EL (cell line): Measurements from ENCODE around the gene PIF1.
A peak's percentile ranks its signal among the peaks of the same experiment; 100 is the strongest.

Experiments
- DNase-seq: peaks from one replicate; pipeline ENCODE4 v3.0.0-alpha.2; 2016

PIF1 gene

DNA sequence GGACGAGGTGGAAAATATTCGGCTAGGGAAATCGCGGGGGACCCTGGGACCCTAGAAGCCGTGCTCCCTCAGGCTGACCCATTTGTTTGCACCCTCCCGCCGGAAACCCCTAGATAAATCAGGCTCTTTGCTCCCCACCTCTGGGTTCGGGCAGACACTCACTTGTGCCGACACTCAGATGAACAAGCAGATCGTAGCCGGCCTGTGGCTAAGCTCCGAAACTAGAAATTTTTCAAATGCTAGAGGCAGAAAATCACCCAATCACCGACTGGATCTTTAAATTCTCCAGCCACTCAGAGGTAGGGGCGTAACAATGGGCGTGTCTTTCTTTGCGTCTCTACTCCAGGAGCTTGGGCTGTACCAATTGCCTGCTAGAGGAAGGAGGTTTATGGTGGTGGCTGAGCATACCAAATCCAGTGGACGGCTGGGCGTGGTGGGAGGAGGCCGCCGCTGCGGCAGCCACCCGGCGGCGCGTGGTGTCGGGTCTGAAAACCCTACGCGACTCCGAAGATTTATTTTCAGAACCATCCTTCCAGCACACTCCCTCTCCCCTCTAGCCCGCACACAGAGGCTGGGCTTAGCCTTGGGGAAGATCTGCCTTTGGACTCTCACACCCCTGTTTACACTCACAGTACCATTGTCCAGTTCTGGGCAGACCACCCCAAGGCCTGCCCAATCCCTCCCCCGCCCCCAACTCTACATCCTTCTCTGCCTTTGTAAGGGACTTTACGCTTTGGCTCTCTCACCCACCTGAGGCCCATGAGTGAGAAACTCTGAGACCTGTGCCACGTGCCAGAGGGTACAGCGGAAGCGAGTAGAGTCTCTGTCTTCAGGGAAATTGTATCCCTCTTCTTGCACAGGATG is at the start of gene PIF1:
PIF1 (minus strand) TSS at position 217 of the 864 bp plus-strand sequence. CDS start 1,312 bp downstream, outside the sequence.
- DNase-seq, result peak; percentile 99

DNA sequence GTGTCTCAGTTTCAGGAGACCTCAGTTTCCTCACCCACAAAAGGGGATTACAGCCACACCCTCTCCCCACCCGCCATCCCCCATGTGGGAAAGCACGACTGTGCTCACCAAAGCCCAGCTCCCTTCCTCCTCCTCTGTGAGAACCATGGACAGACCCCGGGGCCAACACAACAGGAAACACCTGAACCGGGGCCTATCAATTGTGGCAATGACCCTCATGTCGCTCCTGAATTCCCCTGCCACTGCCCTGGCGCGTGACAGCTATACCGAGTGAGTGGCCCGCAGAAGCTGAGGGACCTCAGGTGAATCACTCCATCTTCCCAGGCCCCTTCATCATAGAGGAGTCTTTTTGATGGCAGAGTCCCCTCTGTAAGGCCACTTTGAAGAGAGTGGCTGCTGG is 44.9 kb upstream of the PIF1 start:
- no peak for DNase-seq

DNA sequence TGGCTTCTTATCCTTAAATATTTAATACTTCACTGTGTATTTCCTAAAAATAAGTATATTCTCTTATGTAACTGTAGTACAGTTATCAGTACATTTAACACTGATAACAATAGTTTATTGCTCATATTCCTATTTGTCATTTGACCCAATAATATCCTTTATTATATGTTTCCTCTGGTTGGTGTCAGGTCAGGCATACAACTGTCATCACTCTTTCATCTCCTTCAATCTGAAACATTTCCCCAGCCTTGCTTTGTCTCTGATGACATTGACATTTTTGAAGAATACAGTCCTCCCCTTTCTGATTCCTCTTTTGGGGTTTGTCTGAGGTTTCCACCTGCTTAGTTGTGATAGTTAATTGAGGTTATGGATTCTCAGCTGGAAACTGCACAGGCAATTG is 44.1 kb upstream of the PIF1 start:
- no peak for DNase-seq

DNA sequence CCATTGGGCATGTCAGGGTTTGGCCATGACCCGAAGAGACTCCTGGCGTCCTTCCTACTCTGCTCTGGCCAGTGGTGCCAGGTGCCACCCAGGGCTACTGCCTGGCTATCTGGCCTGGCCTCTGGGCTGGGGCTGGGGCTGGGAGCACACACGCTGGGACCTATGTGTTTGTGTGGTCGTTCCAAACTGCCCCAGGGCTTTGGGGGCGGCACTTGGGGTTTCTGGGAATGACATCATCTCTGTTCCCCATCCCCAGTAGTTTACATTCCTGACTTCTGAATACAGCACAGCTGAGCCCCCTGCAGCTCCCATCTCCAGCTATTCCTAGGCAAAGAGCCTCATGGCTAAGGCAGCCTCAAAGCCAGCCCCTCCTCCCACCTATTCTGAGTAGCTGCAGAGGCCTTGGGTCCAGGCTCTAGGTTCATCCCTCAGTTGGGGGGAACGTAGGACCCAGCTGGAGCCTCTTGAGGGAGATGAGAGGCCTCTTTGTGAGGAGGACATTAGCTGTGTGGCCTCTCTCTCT is 40.6 kb upstream of the PIF1 start:
- DNase-seq, result peak; percentile 99

DNA sequence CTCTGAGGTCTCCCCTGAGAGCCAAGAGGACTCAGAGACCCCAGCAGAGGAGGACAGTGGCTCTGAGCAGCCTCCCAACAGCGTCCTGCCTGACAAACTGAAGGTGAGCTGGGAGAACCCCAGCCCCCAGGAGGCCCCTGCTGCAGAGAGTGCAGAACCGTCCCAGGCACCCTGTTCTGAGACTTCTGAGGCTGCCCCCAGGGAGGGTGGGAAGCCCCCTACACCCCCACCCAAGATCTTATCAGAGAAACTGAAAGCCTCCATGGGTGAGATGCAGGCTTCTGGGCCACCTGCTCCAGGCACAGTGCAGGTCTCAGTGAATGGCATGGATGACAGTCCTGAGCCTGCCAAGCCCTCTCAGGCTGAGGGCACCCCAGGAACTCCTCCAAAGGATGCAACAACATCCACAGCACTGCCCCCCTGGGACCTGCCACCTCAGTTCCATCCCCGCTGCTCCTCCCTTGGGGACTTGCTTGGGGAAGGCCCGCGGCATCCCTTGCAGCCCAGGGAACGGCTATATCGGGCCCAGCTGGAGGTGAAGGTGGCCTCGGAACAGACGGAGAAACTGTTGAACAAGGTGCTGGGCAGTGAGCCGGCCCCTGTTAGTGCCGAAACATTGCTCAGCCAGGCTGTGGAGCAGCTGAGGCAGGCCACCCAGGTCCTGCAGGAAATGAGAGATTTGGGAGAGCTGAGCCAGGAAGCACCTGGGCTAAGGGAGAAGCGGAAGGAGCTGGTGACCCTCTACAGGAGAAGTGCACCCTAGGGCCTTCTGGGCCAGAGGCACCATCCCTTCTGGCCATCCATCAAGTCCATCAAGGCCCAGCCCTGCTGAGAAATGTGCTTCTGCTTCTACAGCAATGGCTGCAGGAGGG is 39.9 kb upstream of the PIF1 start:
- DNase-seq, result no peak

DNA sequence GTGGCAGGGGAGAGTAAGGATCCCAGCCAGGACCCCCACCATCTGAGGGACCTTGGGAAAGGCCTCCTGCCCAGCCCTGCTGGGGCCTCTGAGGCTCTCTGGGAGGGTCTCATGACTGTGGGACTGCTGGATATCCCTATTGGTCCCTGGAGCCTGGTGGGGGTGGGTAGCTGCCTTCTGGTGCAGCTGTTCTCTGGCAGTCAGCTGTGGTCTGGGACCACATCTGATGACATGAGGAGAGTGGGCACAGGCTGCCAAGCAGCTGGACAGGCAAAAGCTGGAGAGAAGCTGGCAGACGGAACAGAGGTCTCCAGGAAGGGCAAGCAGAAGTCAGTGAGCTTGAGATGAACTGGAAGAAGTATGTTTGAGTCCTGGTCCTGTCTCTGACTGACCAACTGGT is 38.6 kb upstream of the PIF1 start:
- no peak for DNase-seq

DNA sequence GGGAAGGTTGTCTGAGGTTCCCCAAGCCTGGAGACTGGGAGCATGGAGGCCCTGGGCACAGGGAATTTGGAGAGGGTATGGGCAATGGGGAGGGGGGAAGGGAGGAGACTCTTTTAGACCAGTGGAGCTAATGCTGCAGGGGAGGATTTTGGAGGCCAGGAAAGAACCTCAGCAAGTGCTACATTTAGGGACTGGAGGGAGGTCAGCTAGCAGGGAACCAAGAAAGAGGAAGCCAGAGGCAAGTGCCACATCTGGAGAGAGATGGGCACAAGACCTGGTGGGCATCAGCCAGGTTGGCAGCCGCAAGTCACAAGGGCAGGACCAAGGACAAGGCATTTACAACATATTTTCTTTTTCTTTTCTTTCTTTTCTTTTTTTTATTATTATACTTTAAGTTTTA is 37.0 kb upstream of the PIF1 start:
- DNase-seq, result no peak

GRCh38 chr15:64861960-64862359 is 36.5 kb upstream of the PIF1 start:
- DNase-seq, result no peak

- DNase-seq, result no peak
Measured at GRCh38 chr15:64861331-64861730, 35.9 kb upstream of the PIF1 start.

DNA sequence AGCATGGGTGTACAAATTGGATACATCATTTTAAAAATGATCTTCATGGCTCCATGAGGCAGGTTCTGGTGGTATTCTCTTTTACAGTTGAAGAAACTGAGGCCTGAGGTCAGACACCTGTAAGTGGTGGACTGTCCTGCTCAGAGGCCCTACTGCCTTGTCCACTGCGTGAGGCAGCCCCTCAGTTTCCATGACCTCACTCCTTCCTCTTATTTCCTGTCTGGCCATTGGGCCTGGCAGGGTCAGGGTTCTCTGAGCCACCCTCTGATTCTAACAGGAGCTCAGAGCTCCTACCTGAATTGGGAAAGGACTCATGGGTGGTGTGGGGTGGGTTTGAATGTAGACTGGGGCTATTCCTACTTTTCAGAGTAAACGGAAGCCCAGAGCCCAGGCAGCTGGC is 33.8 kb upstream of the PIF1 start:
- no peak for DNase-seq

GRCh38 chr15:64858021-64858575 is 32.7 kb upstream of the PIF1 start:
- DNase-seq, result no peak

- peak; percentile 83 for DNase-seq
Measured at GRCh38 chr15:64857421-64857820, 32.0 kb upstream of the PIF1 start.

GRCh38 chr15:64856429-64857145 is 31.1 kb upstream of the PIF1 start:
- DNase-seq, result peak; percentile 71

DNA sequence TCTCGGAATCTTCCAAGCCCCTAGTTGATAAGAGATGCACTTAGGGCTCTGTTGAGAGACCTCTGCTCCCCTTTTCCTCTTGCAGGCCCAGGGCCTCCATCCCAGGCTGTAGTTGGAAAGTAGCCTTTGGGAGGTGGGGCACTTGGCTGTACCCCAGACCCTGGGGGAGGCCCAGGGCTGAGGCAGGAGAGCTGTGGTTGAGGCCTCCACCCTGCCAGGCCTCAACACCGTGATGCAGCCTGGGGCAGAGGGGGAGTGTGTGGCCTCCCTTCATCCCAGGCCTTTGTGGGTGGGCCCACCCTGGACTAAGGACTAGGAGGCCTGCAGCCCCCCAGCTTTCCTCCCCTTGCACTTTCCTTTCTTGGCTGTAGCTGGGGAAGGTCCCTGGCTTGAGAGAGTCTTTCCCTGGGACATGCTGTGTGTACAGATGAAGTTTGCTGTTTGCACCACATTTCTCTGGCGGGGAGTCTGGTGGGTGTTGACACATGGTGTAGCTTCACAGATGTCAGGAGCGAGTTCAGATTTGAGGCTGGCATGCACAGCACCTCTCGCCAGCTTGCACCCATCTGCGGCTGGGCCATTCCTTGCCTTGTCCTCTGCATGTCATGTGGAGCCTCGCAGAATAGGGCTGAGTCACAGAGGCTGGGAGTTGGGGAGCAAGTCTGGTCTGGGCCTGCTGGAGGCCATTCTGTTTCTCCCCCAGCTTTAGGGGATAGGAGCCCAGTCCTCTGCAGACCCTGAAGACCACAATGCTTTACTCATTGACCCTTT is 29.9 kb upstream of the PIF1 start:
- DNase-seq, result peak; percentile 63

DNA sequence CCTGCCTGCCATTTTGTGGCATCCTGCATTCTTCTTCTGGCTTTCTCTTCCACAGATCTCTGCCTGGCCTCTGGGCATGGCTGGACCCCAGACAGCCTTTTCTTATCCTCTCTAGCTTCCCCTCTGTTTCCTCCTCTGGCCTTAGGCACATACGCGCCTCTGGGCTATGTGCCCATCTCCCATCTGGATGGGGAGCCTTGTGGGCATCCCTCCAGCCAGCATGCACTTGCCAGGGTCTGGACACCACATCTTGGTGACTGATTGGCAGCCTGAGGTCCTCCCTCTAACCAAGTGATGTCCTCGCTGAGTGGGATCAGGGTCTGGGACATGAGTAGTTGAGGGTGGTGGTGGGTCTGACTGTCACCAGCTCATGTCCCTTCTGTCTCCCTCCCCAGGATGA is 29.1 kb upstream of the PIF1 start:
- DNase-seq, result no peak

DNA sequence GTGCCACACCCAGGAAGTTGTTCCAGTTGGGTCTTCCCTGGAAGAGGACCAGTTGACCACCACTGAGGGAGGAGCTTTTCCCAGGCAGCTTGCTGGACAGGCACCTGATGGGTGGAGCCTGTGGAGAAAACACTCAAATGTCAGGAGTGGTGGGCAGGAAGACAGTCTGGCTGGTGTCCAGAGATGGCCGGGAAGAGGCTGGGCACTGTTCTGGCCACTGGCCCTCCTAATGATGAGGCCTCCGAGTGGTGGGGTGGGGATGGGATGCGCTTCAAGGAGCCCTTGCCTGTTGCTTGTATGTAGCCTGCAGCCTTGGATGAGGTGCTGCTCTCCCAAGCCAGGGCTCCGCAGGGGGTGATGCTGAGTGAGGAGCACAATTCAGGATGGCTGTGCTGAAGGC is 28.6 kb upstream of the PIF1 start:
- peak; percentile 46 for DNase-seq

- peak; percentile 93 for DNase-seq
Measured at GRCh38 chr15:64851503-64851840, 26.0 kb upstream of the PIF1 start.

- DNase-seq, result no peak
Measured at GRCh38 chr15:64850778-64851502, 25.5 kb upstream of the PIF1 start.

- DNase-seq, result no peak
Measured at GRCh38 chr15:64847876-64848716, 22.6 kb upstream of the PIF1 start.

DNA sequence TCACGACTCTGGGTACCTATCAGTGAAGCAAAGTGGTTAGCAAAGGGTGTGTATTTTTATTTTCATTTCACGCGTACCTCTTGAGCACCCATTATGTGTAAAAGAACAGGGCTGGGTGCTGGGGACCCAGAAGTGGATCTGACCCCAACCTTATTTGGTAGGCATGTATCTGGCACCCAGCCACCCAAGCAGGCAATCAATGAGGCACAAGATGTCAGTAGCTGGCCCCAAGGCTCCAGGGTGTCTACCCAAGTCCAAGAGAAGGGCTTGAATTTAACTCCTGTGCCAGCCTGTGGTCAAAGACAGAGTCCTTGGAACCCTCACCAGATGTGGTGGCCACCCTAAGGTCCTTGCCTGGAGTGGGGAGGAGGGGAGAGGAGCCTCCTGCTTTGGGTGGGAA is 22.0 kb upstream of the PIF1 start:
- no peak for DNase-seq
